Right hindlimb (tissue), 1 donor: ENCODE results near the gene DNAJC19.

Source experiments
- DNase-seq: peaks from one replicate; pipeline ENCODE4 v3.0.0-alpha.2; 2018

DNAJC19 gene

DNA sequence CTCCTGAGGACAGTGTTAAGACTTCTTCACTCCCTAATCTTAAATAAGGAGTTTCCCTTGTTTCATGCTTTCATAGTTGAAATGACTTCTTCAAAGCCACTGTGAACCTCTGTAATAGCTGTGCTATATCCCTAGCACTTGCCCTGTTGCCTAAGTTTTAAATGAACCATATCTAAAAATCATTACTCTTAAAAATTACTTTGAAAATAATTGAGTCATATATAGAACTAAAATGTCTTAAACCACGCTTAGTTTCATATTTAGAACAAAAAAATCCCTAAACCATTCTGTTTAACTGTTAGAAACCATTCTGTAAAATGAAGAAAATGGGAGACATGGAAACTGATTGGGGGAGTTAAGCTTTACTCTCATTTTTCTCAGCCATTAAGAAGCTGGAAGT lies 29.8 kb downstream of the DNAJC19 start:
- DNase-seq: no peak

DNA sequence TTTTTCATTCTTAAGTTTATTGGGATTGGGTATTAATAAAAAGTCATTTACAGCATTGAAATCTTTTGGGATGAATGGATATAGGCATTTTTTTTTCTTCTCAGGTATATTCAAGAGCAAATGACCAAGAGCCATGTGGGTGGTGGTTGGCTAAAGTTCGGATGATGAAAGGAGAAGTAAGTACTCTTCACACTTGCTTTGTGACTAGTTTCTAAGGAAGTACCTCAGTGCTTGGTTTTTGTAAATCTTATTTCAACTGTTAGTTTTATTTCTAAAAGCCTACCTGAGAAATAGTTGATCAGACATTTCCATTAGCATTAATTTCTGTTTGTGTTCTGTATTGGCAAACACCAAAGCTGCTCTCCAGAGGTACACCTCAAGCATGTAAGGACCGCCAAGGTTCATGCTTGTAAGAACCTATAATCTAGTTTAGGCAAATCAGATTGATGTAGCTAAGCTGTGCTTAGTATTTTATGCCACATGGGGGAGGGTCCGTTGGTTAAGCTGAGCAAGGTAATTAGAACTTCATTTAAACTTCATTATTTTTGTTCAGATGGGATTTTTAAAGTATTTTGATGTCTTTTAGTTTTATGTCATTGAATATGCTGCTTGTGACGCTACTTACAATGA lies 41.7 kb downstream of the DNAJC19 start:
- DNase-seq: no peak

DNA sequence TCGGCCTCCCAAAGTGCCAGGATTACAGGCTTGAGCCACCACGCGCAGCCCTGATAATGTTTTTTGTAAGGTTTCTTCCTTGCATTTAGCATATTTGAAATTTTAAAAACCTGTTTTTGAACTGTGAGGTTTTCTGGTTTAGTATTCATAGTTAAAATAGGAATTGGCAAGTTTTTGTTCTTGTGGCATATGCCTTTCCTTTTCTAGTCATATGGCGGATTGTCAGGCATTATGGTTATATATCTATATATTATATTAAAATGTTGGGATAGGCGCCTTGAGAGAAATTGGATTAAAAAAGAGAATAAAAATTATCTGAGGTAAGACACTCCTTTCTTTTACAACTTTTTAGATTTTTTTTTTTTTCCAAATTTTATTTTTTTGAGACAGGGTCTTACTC lies 48.7 kb downstream of the DNAJC19 start:
- DNase-seq: no peak

DNA sequence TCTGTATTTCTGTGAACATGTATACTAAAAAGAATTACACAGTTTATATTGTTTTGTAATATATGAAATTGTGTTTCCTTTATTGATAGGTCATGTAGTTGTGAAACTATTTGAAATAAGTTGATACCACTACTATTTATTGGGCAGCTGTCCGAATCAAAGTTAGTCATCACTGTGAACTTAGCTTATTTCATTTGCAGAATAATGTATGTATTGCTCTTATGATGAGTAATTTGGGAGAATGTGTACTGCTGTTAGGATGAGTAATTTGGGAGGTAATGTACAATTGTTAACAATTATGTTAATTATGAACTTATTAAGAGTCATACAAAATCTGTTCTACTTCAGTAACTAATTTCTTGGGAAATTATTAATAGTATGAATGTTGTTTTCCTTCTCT lies 54.9 kb downstream of the DNAJC19 start:
- DNase-seq: no peak
